Suprapubic skin (tissue), 4 donors: ENCODE data around the gene LRRC47. TPM values are rescaled to one million over a fixed set of nuclear protein-coding genes. Genes with fewer than 3 reads are reported as not detected.

Experiments
- DNase-seq, 2 donors: peaks; one replicate each; pipeline ENCODE4 v3.0.0-alpha.2; 2019; ENCODE audit warnings: low spot score in 2 of 2
- H3K27ac ChIP-seq: fragments of 200-600 bp; sonication (generic); one replicate; pipeline ENCODE4 v1.5.1; 2019
- H3K27me3 ChIP-seq: fragments of 200-600 bp; sonication (generic); one replicate; pipeline ENCODE4 v1.5.1; 2019
- H3K36me3 ChIP-seq: fragments of 200-600 bp; sonication (generic); one replicate; pipeline ENCODE4 v1.5.1; 2019
- H3K4me1 ChIP-seq: fragments of 200-600 bp; sonication (generic); one replicate; pipeline ENCODE4 v1.5.1; 2019
- H3K4me3 ChIP-seq: fragments of 200-600 bp; sonication (generic); one replicate; pipeline ENCODE4 v1.5.1; 2019; ENCODE audit warnings: mild to moderate bottlenecking
- H3K9me3 ChIP-seq: fragments of 200-600 bp; sonication (generic); one replicate; pipeline ENCODE4 v1.5.1; 2019
- CTCF ChIP-seq, 2 donors: fragments of 200-600 bp in 1 of 2; fragments of 450-650 bp in 1 of 2; sonication (generic) in 1 of 2; IDR thresholded peaks; one replicate each; pipeline ENCODE4 v1.5.1; 2016 to 2019; ENCODE audit warnings: antibody characterized with exemption in 2 of 2, mild to moderate bottlenecking in 1 of 2, moderate library complexity in 1 of 2
- EP300 ChIP-seq: sonication (generic); formaldehyde crosslinking; IDR thresholded peaks from one replicate; pipeline ENCODE4 v1.6.1; 2017; ENCODE audit warnings: antibody characterized with exemption
- POLR2A ChIP-seq, 2 donors: fragments of 450-650 bp; IDR thresholded peaks; one replicate each; pipeline ENCODE4 v1.6.1; 2017; ENCODE audit warnings: antibody characterized with exemption in 2 of 2, mild to moderate bottlenecking in 2 of 2, moderate library complexity in 2 of 2
- POLR2AphosphoS5 ChIP-seq, 3 donors: sonication (generic); formaldehyde crosslinking; IDR thresholded peaks; one replicate each; pipeline ENCODE4 v1.6.1; 2017; ENCODE audit warnings: antibody characterized with exemption in 3 of 3
- WGBS: methylation state at CpG from one replicate; pipeline ENCODE4 v1.1.5; 2018; 5-methylcytosine and 5-hydroxymethylcytosine counted together
- total RNA-seq, 4 donors: library from RNA; depleted of rRNA; stranded (reverse); fragments of >200 nt; gene quantifications; one replicate each; pipeline ENCODE4 v1.1.0, GENCODE V29; 2016

LRRC47 gene
- total RNA-seq, 4 donors from 2014 or later: 36.4 to 53.0 (median 41.4) TPM

GRCh38 chr1:3785045-3785444, 11.3 kb downstream of the LRRC47 start:
- peaks cover 95% of the 10 kb centered on the region for H3K36me3 ChIP-seq
- no peak overlapping the region for H3K27ac ChIP-seq
- peaks cover 3% of the 10 kb centered on the region for H3K4me1 ChIP-seq
- no peaks in the 10 kb centered on the region for H3K9me3 ChIP-seq
- DNase-seq: peak in 1 of 2 donors; percentile 74
- H3K4me3 ChIP-seq: no peak overlapping the region
- no peaks in the 10 kb centered on the region for H3K27me3 ChIP-seq
- no peak for TF ChIP-seq CTCF (IDR thresholded peaks at IDR 0.05)
- TF ChIP-seq POLR2AphosphoS5 (IDR thresholded peaks at IDR 0.05): no peak
- TF ChIP-seq POLR2A (IDR thresholded peaks at IDR 0.05): no peak
- TF ChIP-seq EP300: no peak
- WGBS: 73% methylated on average over 11 of the region's 13 CpGs

- H3K27ac ChIP-seq: peak overlapping the region; percentile 20
- no peak overlapping the region for H3K4me3 ChIP-seq
- DNase-seq: peak in 1 of 2 donors; percentile 83
- no peaks in the 10 kb centered on the region for H3K27me3 ChIP-seq
- no peak for TF ChIP-seq POLR2A (IDR thresholded peaks at IDR 0.05)
- no peak for TF ChIP-seq POLR2AphosphoS5 (IDR thresholded peaks at IDR 0.05)
- no peak for TF ChIP-seq CTCF (IDR thresholded peaks at IDR 0.05)
- no peak for TF ChIP-seq EP300
- 87% methylated on average over 29 of the region's 30 CpGs for WGBS
- peaks cover 97% of the 10 kb centered on the region for H3K36me3 ChIP-seq
- H3K4me1 ChIP-seq: no peaks in the 10 kb centered on the region
- H3K9me3 ChIP-seq: no peaks in the 10 kb centered on the region
Measured at GRCh38 chr1:3783651-3784474, 12.4 kb downstream of the LRRC47 start.

GRCh38 chr1:3780901-3781300, 15.4 kb downstream of the LRRC47 start:
- no peak overlapping the region for H3K4me3 ChIP-seq
- peaks cover 6% of the 10 kb centered on the region for H3K4me1 ChIP-seq
- no peak overlapping the region for H3K27ac ChIP-seq
- WGBS: 70% methylated on average over 21 of the region's 21 CpGs
- peaks cover 71% of the 10 kb centered on the region for H3K36me3 ChIP-seq
- no peaks in the 10 kb centered on the region for H3K27me3 ChIP-seq
- TF ChIP-seq POLR2A (IDR thresholded peaks at IDR 0.05) (no peak), CTCF (IDR thresholded peaks at IDR 0.05) (no peak), EP300 (no peak), POLR2AphosphoS5 (IDR thresholded peaks at IDR 0.05) (no peak)
- H3K9me3 ChIP-seq: no peaks in the 10 kb centered on the region
- DNase-seq: peak in 1 of 2 donors; percentile 83

- no peak overlapping the region for H3K4me3 ChIP-seq
- H3K27me3 ChIP-seq: no peaks in the 10 kb centered on the region
- TF ChIP-seq POLR2AphosphoS5 (IDR thresholded peaks at IDR 0.05) (no peak), POLR2A (IDR thresholded peaks at IDR 0.05) (no peak), CTCF (IDR thresholded peaks at IDR 0.05) (no peak), EP300 (no peak)
- H3K36me3 ChIP-seq: peaks cover 62% of the 10 kb centered on the region
- 91% methylated on average over 19 of the region's 20 CpGs for WGBS
- DNase-seq: no peak
- H3K4me1 ChIP-seq: peaks cover 15% of the 10 kb centered on the region
- no peaks in the 10 kb centered on the region for H3K9me3 ChIP-seq
- no peak overlapping the region for H3K27ac ChIP-seq
Measured at GRCh38 chr1:3779912-3780416, 16.3 kb downstream of the LRRC47 start.

GRCh38 chr1:3779265-3779911, 16.9 kb downstream of the LRRC47 start:
- H3K36me3 ChIP-seq: peaks cover 56% of the 10 kb centered on the region
- H3K27ac ChIP-seq: no peak overlapping the region
- no peak overlapping the region for H3K4me3 ChIP-seq
- 76% methylated on average over 5 of the region's 23 CpGs for WGBS
- peaks cover 18% of the 10 kb centered on the region for H3K4me1 ChIP-seq
- TF ChIP-seq POLR2A (IDR thresholded peaks at IDR 0.05) (no peak), EP300 (no peak), CTCF (IDR thresholded peaks at IDR 0.05) (no peak), POLR2AphosphoS5 (IDR thresholded peaks at IDR 0.05) (no peak)
- DNase-seq: no peak
- H3K9me3 ChIP-seq: no peaks in the 10 kb centered on the region
- H3K27me3 ChIP-seq: no peaks in the 10 kb centered on the region
